GM18867 (cell line): ENCODE measurements around the gene ARHGAP15.

Experiments used
- ATAC-seq: cut with Tn5 transposase; IDR thresholded peaks from one replicate; pipeline ENCODE4 v1.9.1; 2021; ENCODE audit warnings: mild to moderate bottlenecking, moderate library complexity; ENCODE audit not compliant: unreplicated experiment

Gene ARHGAP15

DNA sequence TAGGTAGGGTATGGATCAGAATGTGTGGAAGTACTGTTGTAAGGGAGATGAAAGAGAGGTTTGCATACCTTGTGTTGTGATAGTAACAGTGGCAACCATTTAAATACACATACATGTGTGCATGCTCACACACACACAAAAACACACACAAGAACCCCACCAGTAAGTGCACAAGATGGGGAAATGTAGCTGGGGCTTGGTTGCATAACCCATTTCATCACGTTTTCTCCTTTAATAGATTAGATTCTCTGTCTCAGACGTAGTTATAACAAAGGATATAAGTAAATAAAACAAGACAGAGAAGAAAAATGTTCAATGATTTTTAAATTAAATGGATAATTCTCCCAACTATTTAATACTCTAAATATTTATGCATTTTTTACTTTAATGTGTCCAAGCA is 13.4 kb downstream of the ARHGAP15 start:
- no peak for ATAC-seq

DNA sequence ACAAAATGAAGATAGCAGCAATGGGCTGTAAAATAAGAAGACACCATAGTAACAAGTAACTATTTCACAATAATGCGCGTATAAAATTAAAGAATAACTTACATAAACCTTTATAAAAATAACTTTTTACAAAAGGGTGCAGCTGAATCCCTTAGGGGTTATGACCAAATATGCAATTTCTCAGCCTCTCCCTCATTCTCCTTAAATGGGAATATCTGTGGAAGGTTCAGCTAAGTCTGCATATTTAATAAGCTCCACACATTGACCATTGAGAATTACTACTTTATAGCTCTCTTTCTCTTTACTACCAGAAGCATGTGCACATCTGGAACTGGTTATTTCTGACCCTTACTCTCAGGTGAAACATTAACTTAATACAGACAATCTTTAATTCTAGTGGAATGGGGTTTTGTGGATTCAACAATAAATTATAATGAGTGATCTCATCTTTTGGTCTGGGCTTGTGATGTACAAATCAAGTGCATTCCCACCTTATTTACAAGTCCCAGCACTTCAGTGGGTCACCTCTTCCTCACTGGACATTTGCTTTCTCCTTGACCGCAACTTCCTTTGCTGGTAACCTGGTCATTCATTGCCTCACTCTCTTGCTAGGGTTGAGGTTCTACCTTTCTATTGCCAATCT is 15.7 kb downstream of the ARHGAP15 start:
- ATAC-seq: no peak

DNA sequence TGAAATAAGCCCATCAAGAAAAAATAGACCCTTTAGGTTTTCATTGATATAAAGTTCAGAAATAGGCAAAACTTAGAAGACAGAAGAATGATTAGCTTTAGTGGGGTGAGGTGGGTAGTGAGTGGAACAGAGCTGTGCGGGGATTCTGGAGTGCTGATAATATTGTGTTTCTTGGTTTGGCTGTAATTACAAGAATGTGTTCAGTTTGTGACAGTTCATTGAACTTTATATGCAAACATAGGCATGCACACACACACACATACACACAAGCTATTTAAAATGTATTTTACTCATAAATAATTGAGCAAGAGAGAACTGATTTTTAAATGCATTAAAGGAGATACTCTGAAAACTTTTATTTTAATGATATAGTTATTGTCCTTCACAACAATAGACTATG is 17.1 kb downstream of the ARHGAP15 start:
- ATAC-seq: no peak

DNA sequence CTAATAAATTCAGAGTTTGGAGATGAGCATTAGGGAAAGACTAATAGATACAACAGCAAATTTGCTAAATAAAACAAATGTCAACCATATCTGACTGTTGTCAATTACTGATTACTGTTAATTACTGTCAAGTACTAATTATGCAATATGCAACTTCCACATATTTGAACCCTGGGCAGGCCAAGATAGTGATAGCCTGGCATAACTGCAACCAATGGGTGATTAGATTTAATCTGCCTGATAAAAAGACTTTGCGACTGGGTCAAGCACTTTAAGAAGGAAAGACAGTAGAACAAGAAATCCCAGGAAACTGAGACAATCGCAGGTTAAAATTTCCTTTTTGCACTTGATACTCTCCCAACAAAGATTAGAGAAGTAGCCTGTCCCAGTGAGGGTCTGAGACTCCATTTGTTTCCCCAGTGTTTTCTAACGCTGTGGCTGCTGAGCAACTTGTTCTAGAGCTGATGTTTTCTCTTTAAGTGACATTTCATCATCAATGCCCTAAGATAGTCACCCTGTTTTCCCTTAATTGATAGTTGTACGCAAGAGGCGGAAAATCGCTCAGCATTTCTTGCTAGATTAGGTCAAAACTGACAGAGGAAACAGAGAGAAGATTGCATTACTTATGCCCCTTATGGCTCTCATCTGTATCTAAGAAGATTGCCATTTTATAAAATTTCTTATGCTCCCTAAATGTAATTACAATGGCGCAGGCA is 17.8 kb downstream of the ARHGAP15 start:
- ATAC-seq: no peak

DNA sequence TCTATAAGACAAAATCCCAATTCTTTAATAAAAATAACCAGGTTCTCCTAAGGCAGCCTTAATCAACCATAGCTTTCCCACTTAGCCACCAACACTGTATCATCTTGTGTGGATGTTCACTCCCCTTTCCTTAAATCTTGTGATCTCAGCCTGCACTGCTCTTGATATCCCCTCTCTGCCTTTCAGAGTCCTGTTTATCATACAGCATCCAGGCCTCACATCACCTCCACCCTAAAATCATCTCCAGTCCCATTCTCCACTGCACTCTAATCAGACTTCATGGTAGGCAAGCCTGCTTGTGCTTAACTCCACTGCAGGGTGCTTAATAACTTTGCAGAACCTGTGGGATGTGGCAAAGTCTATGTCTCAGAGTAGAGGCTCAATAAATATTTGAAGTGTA is 18.8 kb downstream of the ARHGAP15 start:
- no peak for ATAC-seq

DNA sequence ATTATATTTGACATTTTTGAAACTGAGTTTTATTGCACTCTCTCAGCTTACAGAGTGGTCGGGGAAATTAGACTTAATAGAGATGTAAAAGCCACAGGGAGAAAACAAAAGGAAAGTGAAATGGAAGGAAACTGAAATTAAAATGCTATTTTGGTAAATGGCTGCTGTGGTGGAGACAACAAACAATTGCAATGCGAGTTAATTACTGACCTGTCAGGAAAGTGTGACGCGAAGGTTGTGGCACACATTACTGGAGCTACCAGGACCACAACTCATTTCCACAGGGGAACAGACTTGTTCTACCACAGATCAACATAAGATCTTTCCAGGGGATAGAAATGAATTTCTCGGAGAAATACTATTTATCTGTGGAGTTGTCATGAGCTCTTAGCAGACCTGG is 19.5 kb downstream of the ARHGAP15 start:
- peak; percentile 42 for ATAC-seq

DNA sequence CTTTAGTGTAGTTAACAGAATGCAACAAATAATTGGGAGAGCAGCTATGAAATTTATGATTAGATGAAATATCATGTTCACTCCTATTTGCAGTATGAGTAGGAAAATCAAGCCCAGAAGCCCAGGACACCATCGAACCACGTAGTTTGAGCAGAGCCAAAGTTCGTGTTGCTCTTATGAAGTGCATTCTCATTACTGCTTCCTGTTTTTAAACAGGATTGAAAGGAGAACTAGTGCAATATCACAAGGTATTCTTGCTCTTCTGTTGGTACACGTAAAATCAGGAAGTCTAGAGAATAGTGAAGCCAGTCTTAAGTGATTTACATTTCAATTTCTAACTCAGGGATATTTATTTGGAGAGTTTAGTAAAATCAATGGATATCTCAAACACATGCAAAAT is 21.1 kb downstream of the ARHGAP15 start:
- peak; percentile 64 for ATAC-seq

DNA sequence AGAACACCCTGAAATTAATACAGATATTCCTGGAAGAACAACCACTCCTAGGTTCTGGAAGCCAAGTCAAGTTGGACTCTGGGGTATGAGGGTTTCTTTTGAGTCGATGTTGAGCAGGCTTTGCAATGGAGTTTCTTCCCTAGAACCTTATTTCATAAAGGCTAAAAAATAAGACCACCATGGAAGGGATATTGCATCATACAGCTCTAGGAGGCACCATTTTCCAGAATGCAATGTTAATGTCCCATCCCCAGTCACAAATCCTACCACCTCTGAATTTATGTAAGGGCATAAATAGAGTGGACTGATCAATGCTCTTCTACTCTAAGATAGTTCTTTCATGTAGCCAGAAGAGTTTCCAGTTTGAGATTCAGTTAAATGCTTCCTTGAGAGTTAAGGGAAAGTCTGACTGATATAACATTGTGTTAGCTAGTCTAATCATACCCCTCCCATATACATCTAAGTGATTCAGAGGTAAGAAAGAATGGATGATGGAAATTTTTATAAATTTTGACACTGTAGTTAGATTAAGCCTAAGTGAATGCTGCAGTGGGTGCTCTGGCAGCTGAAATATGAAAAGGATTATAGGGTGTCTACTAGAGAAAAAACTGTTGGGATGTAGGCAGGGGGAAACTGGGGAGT is 22.0 kb downstream of the ARHGAP15 start:
- ATAC-seq: no peak

DNA sequence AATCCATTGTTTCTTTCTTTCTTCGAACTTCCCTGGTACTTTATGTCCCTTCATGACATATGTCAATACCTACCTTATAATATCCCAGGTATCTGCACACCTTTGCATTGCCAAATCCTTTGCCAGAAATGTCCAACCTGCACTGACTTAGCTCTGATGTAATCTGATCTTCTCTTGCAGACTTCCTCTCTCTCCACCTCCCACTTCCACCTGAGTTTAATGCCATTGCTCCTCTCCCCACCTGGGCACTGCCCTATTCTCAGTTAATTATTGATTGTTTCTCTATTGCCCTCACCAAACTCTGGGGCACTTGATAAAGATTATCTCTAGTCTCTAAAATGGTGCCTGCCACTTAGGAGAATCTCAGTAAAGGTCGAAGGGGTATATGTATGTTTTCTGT is 23.0 kb downstream of the ARHGAP15 start:
- no peak for ATAC-seq

DNA sequence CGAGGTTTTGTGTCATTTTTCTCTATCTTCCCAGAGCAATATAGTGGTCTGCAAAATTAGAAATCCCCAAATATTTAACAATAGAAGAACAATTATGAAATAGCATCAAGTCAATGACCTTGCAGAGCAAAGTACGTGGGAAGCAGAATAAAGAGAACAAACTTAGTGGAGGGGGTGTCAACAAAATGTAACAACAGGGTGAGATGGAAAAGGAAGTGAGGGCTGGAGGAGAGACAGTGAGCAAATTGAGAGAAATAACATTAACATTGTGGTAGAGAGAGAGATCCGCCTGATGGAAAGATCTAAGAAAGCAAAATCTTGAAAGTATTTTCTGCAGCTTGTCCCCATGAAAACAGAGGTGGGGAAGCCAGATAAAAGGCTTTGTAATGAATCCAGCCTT is 23.4 kb downstream of the ARHGAP15 start:
- ATAC-seq: no peak

DNA sequence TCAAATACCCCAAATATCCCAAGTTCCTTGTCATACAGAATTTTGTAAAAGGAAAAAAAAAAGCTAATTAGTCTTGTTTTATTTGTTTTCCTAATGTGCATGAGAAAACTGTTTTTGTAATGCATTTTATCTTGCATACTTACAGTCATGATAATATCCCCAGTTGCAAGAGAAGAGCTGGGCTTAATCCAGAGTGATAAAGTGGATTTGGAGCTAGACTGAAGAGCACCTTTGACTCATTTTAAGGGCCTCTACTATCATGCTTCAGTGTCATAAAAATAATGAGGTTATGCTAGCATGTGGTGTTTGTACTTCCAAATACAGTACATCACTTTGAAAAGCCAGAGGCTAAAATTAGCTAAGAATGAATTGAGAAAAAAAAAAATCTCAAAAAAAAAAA is 26.4 kb downstream of the ARHGAP15 start:
- no peak for ATAC-seq

DNA sequence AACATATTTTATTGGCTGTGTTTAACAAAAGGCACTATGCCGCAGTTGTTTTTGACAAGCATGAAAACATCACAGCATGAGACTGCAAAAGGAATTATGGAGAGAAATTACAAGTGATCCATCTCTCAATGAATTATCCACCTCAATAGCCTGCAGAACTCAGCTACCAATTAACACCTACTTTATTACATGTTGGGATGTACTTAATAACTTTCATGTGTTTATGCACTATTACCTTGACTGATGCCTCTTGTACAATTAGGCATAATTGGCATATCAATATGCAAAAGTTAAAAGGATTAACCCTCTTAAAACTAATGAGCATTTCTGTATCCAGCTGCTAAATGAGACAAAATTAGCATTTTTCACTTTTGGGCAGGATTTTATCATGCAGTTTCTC is 27.8 kb downstream of the ARHGAP15 start:
- ATAC-seq: no peak

DNA sequence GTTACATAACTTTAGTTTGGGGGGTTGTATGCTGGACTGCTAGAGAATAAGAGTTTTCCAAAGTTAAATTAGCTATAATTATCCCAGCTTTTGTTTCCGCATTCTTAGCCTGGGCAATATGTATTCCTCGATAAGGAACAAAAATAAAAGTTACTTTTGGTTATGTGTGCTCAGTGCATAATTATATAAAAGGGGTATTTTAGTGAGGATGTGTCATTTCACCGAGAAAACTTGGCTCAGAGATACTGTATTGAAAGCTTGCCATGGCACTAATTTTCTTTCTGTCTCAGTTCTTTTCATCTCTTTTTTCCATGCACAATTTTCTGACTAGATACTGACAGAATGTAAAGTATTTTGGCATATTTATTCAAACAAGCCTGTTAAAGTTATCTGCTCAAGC is 28.2 kb downstream of the ARHGAP15 start:
- ATAC-seq: no peak

DNA sequence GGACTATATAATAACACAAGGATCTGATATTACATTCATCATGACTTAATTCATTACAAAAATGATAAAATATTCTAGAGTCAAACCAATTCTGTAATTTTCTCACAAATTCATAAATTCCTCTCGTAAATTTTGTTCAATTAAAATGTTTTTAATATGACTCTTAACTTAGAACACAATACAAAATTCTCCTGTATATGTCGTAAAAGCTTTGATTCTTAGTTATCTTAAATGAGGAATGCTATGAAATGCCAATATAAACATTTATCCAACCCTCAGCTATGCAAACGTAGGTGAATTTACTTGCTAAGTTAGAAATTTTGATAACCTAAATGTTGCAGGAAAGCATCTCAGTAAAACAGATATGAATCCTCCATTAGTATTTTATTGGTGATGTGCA is 28.9 kb downstream of the ARHGAP15 start:
- no peak for ATAC-seq

DNA sequence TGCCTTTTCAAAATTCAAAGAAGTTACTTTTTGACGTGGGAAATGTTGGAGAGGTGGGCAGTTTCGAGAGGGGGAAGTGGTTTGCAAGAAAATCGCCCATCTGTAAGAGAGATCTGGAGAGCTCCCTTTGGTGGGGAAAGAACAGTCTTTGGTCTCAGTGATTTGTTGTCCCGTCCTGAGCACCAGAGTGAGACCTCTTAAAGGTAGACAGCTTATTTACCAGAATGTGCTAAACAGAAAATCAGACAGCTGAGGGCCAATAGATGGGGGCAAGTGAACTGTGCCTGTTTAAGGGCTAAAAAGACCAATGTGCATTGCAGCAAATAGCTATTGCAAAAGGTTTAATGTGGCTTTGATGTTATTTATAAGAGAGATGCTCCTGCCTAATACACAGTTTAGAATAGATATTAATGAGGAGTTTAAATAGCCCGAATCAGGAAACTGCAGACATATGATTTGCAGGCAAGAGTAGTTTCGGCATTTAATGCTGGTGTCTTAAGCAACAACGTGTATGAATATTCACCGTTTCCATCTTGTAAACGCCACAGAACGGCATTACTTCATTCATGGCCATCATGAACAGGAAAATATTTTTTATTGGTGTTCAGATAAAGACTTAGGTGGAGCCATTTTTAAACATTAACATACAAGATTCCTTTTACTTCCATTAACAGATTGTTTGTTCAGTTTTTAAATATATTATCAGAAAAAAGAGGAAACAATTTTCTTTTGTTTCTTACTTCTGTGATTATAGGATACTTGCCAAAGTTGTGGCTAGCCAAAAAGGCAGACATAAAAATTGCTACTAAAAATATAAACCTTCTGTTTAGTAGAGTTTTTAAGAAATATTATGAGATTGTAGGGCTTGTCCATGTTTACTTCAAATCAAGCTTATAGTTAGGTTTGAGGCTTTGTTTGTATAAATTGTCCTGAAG is 29.6 kb downstream of the ARHGAP15 start:
- no peak for ATAC-seq

DNA sequence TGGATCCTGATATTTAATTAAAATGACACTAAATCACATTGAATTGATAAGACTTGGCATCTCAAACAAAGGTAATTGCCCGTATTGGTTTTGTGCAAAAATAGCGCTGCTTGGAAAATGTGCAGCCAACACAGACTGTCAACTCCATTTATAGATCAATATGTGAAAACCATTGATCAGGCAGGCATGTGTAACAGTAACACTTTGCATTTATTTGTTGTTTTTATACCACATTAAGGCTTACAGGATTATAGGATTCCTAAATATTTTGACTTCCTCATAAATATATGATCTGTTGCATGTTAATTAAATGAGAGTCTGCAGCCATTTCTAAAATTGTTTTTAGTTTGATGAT is 30.2 kb downstream of the ARHGAP15 start:
- ATAC-seq: no peak

DNA sequence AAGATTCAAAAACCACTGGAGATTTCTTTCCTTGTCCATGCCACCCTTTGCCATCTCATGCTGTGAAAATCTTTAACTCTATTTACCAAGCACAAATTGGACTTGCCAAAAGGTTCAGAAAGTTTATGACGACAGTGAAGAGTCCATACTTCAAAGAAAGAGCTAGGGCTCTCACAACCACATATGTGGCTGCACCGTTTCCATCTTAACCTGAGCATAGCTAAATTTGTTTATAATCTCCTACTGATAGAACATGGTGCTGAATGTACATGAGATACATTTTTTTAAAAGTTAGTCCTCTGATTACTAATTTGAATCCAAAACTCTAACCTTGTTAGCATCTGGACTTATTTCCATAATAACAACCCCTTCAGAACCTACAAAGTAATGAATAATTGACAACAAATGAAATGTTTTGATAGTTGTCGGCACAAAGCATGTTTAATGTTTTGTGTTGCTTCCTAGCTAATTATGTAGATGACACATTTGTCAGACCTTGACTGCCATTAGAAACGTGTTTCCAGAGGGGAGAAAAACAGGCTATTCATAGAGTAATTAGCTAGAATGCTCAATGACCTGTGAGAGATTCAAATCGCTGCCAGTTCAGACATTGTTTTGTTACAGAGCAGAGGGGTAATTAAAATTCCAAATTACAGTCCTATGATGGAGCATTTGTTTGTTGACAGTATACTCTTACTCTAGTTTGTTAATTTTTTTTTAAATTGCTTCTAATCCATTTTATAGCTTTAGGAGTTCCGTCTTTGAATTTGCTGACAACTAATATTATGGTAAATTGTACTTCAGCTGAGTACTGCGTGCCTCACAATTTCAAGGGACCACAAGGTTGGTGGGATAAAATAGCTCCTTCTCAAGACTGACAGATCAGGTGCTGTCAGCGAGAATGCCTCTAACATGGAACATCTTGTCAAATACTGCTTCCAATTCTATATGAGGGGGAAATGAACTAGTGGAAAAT is 31.8 kb downstream of the ARHGAP15 start:
- ATAC-seq: no peak

DNA sequence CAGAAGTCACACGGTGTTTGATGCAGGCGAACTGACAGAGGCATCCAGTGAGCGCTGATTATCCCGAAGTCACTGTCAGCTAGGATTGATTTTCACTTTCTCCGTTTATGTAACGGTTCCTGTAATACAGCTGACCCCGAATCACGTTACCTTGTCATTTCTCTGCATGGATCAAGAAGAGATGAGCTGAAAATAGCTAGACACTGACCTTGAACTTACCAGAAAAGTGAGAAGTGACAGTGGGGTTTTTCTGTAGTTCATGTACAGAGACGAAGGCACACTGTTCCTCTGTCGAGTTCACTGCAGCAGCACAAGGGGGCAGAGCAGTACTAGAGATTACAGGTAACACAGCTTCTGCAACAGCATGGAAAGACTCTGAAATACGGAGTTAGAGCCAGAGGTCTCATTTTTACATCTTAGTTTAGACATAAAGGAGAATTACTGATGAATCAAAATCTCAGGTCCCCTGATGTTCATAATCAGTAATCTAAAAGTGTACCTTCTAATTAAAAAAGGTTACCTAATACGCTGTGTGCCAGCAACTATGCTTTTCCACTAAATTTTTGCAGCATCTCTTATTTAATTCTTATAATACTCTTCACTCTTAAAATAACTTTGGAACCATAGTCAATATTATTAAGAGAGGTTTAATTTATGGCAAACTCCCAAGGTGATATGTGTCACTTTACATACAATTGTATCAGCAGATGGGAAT is 33.1 kb downstream of the ARHGAP15 start:
- peak; percentile 91 for ATAC-seq

DNA sequence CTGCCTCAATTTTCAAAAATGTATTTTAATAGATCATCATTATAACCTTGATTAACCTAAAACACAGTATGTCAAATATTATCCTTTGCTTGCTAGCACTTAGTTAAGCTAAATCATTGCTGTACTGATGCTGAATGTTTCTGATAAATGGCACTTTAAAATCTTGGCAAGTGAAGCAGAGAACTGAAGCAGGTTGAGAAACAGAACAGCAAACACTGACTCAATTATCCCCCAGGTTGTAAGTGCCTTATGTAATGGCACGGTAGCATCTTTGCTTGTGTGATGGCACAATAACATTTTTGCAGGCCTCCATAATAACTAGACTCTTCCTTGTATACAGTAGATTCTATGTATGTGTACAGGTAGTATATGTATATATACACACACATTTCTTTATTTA is 33.8 kb downstream of the ARHGAP15 start:
- no peak for ATAC-seq

DNA sequence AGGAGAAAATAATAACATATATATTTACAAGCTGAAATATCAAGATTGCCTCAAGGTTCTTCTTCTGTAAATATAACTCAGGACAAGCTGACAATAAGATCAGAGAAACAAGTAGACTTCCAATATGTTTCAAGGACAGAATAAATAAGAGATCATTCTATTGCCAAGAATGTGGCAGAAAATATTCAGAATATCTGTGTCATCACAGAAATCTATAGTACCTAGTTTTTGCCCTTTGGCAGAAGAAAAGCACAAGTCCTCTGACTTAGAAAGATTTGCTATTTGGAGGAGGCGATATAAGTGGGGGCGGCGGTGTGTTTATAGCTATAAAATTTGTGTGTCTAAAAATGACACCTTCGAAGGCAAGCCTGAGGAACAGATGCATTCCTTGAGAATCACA is 34.3 kb downstream of the ARHGAP15 start:
- no peak for ATAC-seq
